Ammon's horn (tissue), 1 donor: Measurements from ENCODE around the gene PPM1E.
"Not testable (repeated sequence)": the region's sequence is repeated elsewhere in the genome, so short reads cannot be mapped to it uniquely, and the experiment has no call there.

Experiments used
- DNase-seq: peaks from one replicate; pipeline ENCODE4 v3.0.0-alpha.2; 2016; ENCODE audit warnings: low spot score

The PPM1E gene

DNA sequence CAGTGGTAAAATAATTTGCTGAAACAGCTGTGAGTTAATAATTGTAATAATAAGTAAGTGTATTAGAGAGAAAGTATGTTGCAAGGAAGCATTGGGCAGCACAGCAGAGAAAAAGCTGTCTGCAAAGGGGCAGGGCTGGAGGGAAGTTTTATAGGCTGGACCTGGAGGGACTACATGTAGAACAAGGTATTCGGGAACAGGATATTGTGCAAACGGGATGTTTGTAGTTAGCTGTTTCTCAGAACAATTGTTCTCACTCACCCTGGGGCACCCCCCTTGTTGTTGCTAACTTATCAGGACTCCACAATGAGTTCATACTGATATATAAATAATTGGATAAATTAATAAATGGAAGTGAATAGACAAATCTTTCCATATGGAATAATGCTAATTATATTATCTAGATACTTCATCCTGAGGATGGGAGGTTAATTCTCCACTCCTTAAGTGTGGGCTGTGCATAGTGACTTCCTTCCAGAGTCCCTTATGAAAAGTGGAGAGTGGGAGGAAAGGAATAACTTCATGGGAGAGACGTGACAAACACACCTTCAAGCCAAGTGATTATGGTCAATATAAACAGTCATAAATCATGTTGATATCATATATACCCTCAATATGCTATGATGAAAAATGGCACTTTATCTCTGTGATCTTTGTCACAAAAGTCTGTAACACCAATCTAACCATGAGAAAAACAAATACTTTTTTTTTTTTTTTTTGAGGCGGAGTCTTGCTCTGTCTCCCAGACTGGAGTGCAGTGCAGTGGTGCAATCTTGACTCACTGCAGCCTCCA lies 85.4 kb downstream of the PPM1E start:
- no peak for DNase-seq

DNA sequence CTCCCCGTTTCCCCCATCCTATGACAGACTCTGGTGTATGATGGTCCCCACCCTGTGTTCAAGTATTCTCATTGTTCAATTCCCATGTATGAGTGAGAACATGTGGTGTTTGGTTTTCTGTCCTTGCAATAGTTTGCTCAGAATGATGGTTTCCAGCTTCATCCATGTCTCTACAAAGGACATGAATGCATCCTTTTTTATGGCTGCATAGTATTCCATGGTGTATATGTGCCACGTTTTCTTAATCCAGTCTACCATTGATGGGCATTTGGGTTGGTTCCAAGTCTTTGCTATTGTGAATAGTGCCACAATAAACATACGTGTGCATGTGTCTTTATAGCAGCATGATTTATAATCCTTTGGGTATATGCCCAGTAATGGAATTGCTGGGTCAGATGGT lies 90.8 kb downstream of the PPM1E start:
- DNase-seq: not testable (repeated sequence)

DNA sequence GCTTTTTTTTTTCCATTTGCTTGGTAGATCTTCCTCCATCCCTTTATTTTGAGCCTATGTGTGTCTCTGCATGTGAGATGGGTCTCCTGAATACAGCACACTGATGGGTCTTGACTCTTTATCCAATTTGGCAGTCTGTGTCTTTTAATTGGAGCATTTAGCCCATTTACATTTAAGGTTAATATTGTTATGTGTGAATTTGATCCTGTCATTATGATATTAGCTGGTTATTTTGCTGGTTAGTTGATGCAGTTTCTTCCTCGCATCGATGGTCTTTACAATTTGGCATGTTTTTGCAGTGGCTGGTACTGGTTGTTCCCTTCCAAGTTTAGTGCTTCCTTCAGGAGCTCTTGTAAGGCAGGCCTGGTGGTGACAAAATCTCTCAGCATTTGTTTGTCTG lies 94.5 kb downstream of the PPM1E start:
- not testable (repeated sequence) for DNase-seq

DNA sequence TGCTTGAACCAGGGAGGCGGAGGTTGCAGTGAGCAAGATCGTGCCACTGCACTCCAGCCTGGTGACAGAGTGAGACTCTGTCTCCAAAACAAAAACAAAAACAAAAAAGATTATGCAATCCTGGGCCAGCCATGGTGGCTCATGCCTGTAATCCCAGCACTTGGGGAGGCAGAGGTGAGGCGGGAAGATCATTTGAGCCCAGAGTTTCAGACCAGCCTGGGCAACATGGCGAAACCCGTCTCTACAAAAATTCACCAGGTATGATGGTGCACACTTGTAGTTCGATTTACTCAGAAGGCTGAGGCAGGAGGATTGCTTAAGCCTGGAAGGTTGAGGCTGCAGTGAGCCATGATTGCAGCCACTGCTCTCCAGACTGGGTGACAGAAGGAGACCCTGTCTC lies 109.6 kb downstream of the PPM1E start:
- no peak for DNase-seq

DNA sequence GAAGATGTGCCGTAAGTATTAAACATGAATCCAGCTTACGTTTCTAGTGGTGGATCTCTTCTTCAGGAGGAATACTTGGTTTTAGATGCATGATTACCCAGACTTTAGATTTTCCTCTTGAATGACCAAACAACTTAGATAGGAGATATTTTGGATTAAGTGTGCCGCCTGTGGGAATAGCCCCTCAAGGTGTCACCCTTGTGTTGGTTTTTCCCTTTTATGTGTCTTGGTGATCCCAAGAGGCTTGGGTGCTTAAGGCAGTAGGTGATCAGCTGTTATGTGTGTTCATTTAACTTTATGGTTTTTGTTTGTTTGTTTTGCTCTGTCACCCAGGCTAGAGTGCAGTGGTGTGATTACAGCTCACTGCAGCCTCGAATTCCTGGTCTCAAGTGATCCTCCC lies 115.1 kb downstream of the PPM1E start:
- no peak for DNase-seq

DNA sequence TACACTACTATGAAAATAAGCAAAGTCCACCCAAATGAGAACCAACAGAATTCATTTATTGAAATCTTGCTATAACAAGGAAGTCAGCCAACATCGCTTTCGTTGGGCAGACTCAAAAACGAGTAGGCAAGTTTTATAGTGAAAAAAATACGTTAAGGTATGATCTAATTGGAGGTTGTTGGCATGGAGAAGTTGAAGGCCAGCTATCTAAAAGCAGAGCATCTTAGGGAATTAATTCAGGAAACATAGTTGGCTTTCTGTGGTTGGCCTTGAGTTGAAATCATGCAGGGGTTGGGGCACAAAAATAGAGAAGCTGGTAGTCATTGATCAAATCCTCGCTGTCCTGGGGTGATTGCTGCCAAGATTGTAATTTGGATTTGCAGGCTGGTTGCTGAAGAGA lies 118.3 kb downstream of the PPM1E start:
- no peak for DNase-seq

DNA sequence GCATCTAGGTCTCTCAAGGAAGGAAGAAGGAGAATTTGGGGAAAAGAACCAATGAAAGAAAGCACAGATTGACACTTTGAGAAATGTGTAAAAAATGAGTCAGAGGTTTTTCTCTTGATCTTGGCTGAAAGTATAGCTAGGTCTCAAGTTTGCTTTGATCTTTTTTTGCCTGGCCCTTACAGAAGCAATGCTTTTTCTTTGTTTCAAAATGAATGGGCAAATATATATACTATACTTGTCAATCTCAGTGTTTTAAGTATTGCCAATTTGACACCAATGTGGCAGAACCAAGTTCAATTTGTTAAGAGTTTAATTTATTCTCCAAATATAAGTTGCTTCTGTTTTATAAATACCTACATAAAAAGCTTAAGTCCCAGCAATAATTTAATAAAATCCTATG lies 119.6 kb downstream of the PPM1E start:
- no peak for DNase-seq

DNA sequence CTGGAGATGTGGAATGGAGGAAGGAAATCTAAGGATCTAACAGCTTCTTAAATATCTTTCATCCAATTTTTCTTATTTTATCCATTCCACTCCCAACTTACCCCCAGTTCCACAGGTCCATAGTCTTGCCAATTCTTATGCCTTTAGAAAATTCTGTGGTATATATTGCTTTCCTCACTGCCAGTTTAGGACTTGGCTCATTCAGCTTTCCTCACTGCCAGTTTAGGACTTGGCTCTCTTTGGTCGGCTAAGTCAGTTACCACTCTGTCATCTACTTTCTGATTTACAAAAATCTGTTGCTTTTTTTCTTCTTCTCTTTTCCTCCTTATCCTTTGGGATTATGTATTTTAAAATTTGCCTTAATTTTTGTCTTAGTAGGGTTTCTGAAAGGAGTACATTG lies 128.5 kb downstream of the PPM1E start:
- DNase-seq: no peak

DNA sequence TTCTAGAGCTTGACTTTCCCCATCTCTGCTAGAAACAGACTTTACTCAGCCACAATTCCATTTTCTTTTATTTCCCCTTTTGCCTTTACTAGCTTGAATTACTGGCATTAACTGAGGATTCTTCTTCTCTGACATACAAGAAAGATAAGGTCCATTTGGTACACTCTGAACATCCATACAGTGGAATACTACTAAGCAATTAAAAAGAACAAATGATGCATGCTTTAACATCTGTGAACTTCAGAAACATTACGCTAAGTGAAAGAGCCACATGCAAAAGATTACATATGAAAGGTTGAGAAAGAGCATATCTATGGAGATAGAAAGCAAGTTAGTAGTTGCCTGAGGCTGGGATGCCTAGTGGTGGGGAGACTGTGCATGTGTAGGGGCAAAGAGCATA lies 130.9 kb downstream of the PPM1E start:
- DNase-seq: no peak

DNA sequence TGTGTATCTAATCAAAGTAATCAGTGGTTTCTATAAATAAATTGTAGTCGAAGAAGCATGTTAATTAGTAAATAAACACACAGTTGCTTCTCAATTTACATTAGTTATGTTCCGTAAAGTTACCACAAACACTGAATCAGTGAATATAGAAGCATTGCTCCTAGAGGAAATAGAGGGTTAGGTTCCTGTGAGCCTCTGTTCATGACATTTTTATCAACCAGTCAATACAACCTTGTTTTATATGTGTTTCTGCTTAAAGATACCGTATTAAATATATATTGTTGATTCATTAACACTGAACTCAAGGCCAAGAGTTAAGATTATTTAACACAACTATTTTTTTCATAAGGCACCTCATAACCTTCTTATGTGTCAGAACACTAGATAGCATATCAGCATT lies 134.3 kb downstream of the PPM1E start:
- no peak for DNase-seq

DNA sequence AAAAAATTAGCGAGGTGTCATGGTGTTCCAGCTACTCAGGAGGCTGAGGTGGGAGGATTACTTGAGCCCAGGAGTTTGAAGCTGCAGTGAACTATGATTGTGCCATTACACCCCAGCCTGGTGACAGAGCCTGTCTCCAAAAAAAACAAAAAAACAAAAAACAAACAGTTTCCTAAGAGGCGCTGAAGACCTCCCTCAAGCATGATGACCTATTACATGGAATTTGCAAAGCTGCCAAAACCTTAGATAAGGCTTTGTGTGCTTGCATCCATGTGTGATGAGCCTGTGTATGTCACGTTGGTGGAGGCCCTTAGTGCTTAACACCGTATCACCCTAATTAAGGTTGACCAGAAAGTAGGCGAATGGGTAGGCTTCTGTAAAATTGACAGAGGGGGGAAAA lies 143.5 kb downstream of the PPM1E start:
- DNase-seq: no peak

DNA sequence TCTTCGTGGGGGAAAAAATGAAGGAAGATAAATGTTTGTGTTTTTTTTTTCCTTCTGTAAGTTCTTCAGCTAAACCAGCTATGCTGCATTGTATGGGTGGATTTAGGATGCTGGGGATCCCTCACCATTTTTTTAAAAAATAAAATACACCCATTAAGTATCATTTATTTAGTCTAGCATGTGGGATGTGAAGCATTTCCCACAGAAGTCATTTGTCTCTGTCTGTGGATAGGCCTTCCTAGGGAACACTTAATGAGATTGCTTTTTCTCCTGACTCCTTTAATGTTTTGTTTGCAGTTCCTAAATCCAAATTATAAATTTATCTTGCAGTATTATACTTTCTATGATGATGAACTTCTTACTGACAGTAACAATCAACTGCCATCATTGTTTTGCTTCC lies 146.7 kb downstream of the PPM1E start:
- no peak for DNase-seq

DNA sequence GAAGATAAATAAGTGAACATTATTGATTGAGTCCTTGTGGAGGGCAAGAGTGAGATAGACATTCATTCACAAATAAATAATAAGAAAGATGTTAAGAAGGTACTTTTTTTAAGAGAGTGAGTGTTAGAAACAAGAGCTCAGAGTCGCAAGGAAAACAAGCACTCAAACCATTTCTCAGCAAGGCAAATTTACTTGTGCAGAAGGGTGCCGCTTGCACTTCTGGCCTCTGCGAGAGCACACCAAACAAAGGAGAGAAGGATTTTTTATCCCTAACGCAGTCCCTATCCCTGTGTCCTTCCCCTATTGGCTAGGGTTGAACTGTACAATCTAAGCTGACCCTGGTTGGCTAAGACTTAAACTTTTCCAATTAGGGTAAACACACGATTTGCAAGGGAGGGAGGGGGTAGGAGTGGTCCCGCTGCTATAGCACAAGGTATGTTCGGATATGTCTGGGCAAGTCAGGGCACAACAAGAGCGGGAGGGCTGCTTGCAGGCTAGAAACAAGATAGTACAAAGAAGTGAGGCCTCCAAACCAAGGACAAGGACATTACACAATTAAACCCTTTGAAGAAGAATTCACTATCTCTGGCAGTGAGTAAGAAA lies 156.2 kb downstream of the PPM1E start:
- DNase-seq: no peak

DNA sequence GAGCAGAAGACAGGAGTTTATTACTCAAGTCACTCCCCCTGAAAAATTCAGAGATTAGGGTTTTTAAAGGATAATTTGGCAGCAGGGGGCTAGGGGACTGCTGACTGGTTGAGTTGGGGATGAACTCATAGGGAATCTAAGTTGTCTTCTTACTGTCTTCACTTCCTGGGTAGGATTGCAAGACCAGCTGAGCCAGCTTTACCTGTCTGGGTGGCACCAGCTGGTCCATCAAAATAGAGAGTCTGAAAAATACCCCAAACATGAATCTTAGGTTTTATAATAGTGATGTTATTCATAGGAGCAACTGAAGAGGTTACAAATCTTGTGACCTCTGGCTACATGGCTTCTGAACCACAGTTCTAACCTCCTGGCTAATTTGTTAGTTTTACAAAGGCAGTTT lies 157.9 kb downstream of the PPM1E start:
- DNase-seq: no peak

DNA sequence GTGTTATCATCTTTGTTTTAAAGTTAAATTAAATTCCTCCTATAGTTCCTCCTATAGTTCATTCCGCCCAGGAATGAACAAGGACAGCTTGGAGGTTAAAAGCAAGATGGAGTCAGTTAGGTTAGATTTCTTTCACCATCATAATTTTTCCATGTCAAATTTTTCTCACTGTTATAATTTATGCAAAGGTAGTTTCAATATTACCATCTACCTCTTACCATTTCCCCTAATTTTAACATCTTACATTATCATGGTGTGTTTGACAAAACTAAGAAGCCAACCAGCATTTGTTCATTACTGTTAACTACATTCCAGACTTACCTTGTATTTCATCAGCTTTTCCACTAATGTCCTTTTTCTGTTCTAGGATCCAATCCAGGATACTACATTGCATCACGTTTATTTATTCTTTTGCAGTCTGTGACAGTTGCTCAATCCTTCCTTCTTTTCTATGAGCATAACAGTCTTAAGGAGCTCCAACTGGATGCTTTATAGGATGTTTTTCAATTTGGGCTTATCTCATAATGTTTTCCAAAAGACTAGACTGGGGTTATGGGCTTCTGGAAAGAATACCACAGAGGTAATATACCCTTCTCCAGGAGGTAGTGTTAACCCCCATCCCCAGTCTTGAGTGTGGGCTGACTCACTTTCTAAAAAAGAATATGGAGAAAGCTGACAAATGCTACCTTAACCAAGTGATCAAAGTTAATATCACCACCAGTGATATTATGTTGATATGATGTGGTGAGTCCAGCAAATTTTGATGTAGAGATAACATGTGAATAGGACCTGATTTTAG lies 158.5 kb downstream of the PPM1E start:
- no peak for DNase-seq

DNA sequence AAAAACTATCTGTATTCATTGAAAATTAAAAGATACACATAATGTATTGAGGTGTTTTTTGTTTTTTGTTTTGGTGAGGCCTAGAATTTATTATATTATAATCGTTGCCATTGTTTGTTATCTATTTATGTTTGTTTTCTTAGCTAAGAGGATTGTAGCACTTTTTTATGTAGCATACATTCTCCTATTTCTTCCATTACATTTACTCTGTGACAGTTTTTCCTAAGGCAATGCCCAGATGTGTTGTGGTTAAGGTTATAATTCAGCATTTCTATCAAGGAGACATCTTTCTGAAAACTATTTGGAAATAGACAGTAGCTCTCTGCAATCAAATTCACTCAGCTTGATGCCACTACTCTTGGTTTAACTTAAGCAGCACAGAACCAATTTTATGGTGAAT lies 161.6 kb downstream of the PPM1E start:
- DNase-seq: no peak

DNA sequence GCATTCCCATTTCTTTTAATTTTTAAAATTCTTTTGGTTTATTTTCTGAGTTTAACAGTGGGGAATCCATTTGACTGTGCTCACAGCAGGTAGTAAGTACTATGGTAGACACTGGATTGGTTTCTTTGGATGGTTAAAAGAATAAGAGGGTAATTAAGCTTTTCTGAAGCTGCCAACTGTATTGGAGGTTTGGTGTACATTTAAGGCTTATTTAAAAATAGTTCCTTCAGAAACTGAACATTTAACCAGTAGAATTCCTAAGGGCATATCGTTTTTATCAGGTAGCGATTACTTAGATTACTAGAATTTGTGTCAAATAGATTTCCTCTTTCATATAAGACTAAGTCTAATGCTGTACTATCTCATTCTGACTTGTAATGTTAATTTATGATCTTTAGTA lies 162.4 kb downstream of the PPM1E start:
- DNase-seq: no peak

DNA sequence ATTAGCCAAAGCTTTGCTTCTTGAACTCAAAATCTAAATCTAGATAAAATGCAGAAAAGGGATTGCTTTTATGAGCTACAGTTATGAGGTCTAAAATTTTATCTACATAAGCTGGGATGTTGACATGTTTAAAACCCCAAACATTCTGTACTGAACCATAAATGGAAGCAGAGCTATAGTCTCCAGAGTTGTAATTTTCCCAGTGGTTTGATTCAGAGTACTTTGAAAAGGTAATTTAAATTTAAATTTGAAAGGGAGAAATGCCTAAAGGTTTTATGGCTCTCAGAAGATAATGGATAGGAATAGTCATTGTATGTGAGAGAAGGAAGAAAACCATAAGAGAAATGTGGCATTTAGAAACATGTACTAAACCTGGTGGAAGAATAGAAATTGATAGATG lies 163.2 kb downstream of the PPM1E start:
- DNase-seq: no peak

DNA sequence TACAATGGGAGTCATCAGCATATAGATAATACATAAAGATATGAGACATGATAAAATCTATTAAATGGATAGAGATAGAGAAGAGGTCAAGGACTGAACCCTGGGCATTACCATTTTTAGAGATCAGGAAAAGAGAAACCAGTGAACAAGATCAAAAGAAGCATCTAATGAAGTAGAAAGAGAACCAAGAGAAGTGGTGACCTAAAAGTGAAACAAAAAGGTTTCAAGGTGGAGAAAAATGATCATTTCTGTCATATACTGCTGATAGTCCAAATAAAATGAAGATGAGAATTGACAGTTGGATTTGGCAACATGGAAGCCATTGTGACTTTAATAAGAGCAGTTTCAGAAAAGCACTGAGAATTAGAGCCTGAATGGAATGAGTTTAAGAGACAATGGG lies 165.1 kb downstream of the PPM1E start:
- DNase-seq: no peak

DNA sequence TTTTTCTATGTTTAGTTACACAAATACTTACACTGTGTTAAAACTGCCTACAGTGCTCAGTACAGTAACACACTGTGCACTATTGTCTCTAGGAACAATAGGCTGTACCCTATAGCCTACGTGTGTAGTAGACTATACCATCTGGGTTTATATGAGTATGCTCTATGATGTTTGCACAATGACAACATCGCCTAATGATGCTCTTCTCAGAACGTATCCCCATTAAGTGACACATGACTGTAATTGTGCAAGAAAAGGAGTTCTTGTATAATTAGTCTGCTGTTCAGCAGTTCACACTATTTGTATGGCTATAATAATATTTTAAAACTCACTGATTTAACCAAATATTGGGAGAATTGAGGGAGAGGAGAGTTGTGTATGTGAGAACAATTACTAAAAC lies 177.3 kb downstream of the PPM1E start:
- no peak for DNase-seq

DNA sequence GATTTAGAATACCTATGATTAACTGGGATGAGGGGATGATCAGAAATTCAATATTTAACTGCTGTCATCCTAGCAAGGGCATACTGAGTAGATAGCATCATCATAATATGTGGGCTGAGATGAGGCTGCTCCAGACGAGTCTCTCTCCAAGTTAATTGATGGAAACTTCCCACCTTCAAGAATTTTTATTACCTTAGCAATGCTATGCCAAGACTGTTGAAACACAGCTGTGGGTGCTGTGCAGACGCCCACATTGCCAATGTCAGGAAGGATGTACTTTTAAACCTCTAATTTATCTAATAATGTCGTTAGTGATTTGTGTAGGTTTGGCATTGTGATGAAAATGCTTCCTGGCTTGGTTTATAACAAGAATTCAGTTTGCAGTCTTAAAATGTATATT lies 180.6 kb downstream of the PPM1E start:
- DNase-seq: no peak

DNA sequence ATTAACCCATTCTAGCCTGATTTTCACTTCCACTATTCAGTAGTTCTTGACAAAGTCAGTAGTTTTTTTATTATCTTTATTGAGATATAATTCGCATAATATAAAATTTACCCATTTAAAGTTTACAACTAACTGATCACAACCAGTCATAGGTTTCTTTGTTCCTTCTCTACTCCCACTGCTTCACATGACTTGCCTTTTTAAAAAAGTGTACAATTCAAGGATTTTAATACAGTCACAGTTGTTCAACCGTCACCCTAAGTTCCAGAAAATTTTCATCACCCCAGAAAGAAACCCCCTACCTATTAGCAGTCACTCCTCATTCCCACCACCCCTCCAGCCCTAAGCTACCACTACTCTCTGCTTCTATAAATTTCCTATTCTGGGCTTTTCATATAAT lies 188.5 kb downstream of the PPM1E start:
- DNase-seq: no peak

DNA sequence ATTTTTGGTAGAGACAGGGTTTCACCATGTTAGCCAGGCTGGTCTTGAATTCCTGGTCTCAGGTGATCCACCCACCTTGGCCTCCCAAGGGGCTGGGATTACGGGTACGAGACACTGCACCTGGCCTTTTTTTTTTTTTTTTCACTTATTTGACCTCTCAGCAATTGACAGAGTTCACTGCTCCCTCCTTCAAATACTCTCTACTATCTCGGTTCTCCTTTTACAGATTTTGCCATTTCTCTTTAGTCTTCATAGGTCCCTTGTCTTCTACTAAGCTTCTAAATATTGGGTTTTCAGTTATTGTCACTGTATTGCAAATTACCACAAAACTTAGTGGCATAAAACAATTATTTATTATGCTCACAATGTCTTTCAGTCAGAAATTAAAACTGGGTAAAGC lies 191.8 kb downstream of the PPM1E start:
- DNase-seq: no peak
